ENCODE data around the gene EYA2.
"Not testable (repeated sequence)": the region's sequence is repeated elsewhere in the genome, so short reads cannot be mapped to it uniquely, and the experiment has no call there.

The EYA2 gene

DNA sequence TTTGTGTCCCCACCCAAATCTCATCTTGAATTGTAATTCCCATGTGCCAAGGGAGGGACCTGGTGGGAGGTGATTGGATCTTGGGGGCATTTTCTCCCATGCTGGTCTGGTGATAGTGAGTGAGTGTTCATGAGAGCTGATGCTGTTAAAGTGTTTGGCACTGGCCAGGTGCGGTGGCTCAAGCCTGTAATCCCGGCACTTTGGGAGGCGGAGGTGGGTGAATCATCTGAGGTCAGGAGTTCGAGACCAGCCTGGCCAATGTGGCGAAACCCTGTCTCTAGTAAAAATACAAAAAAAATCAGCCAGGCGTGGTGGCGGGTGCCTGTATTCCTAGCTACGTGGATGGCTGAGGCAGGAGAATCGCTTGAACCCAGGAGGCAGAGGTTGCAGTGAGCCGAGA, 37.8 kb downstream of the EYA2 start:
- DNase-seq, result not testable (repeated sequence)

DNA sequence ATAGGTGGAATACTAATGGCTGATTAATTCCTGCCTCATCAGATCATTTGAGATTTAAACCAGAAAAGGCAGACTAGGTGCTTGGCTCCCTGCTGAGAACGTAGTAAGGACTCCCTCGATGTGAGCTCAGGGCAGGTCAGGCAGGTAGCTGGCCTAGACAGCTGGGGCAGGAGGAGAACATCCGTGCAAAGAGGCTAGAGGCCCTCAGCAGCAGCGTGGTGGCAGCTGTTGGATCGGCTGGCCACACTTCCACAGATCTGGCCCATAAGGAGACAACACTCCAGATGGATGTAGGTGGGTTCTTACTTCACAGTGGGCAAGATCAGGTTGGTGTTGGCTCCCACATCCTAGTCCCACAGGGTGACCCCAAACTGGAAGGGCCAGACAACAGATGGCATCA, 38.5 kb downstream of the EYA2 start:
- DNase-seq, result no peak

DNA sequence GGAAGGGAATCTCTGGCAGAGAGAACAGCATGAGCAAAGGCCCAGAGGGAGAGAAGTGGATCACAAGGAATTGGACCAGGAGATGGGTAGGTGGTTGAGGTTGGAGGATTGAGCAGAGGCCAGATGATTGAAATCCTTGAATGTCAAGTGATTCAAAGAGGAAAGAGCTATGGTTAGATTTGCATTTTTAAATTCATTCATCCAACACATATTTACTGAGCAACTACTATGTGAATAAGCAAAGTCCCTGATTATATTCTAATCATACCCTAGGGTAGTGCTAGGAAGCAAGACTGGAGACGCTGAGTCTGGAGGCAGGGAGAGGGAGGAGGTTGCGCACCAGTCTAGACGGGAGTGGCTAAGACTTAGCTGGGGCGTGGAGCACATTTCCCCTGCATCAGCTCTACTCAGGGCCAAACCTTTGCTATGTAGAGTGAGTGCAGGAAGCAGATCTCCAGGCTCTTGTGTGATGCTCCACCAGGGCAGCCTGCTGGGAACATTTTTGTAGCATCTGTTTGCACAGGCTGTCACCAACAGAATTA, 40.2 kb downstream of the EYA2 start:
- no peak for DNase-seq

DNA sequence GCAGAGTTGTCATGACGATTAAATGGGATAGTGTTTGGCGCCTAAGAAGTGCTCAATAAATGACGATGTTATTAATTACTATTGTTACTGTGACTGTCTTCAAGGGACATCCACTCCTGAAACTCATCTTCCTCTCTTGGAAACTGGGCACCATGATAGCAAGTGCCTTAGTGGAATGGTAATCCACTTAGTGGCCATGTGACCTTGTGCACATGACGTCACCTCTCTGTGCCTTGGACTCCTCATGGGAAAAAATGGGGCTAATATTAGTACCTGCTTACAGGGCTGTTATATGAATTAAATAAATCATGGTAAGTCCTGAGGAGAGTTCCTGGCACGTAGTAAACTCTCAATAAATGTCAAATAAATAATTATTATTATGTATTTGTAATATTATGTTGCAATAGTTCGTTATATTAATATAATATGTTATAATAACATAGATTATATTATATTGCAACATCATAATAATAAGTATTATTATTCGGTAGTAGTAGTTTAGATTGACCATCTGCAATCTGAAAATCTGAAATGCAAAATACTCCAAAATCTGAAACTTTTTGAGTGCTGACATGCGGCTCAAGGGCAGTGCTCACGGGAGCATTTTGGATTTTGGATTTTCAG, 40.9 kb downstream of the EYA2 start:
- DNase-seq, result no peak

DNA sequence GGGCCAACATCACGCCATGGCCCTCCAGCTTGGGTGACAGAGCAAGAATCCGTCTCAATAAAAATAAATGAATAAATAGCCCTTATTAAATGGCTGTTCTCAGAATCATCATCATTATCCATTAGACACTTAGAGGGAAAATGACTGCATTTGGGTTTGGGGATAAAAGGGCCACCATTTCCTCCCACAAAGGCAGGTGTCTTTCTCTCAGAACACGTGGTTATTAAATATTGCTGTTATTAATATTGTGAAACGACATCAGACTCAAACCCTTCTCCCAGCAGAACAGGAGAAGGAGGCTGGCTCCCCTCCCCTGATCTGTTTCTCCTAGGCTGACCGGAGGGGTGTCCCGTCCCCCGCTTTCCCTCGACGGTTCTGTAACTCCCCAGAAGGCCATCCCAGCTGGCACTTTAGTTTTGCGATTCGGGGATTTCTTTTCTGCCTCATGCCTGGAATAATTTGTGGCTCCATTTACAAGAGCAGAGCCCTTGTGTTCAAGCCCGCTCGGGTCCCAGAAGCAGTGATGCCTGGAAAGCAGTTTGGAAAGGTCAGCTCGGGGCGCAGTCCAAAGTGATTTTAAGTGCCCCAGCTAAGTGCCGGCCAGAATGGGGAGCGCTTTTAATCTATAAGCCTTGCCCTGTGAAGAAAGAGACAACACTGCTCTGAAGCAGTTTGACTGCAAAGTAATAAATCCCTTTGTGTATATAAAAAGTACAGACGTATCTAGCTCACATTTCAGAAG, 41.9 kb downstream of the EYA2 start:
- DNase-seq, result no peak

DNA sequence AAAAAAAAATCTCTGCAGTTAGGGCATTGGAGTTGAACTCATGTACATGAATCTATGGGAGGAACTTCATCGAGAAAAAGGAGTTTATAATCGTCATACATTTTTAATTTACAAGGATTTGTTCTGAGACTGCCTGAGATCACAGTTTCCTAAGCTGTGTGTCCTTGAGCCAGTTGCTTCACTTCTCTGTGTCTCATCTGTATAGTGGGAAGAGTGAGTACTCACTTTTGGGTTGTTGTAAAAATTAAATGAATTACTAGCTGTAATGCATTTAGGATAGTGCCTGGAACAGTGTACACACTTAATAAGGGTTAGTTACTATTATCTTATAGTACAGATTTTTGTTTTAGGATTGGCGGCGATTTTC, 42.5 kb downstream of the EYA2 start:
- no peak for DNase-seq

DNA sequence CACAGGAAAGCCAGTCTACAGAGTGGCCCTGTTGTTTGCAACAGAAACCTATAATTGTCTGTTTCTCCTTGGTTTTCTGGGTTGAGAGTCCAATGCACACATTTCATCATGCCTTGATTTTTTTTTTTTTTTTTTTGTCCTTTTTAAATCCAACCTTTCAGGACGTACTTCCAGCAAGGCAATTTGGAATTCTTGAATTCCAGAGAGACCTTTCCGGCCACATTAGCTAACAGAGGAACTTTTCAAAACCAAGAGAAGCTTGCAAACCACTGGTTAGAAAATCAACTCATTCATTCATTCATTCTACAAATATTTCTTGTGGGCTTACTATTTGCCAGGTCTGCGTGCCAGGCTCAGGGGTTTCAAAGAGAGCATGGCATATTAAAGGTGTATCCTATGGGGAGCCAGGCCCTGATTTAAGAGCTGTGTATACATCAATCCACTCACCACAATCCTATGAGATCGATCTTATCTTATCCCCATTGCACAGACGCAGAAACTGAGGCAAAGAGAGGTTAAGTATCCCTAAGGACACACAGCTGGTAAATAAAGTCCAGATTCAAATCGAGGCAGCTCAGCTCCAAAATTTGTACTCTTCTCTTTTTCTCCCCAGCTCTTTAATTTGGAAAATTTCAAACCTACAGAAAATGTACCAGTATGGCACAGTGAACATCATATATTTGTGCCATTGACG, 43.0 kb downstream of the EYA2 start:
- DNase-seq, result no peak

DNA sequence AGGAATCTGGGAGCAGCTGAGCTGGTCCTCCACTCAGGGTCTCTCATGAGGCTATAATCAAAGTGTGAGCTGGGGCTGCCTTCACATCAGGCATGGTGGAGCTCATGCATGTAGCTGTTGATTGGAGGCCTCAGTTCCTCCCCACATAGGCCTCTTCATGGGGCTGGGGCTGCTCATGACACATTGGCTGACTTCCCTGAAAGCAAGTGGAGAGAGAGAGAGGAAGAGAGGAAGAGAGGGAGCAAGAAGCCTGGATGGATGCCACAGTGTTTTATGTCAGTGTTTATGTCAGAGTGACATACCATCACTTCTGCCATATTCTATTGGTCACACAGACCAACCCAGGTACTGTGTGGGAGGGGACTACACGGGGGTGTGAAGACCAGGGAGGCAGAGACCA, 43.8 kb downstream of the EYA2 start:
- peak; percentile 48 for DNase-seq

DNA sequence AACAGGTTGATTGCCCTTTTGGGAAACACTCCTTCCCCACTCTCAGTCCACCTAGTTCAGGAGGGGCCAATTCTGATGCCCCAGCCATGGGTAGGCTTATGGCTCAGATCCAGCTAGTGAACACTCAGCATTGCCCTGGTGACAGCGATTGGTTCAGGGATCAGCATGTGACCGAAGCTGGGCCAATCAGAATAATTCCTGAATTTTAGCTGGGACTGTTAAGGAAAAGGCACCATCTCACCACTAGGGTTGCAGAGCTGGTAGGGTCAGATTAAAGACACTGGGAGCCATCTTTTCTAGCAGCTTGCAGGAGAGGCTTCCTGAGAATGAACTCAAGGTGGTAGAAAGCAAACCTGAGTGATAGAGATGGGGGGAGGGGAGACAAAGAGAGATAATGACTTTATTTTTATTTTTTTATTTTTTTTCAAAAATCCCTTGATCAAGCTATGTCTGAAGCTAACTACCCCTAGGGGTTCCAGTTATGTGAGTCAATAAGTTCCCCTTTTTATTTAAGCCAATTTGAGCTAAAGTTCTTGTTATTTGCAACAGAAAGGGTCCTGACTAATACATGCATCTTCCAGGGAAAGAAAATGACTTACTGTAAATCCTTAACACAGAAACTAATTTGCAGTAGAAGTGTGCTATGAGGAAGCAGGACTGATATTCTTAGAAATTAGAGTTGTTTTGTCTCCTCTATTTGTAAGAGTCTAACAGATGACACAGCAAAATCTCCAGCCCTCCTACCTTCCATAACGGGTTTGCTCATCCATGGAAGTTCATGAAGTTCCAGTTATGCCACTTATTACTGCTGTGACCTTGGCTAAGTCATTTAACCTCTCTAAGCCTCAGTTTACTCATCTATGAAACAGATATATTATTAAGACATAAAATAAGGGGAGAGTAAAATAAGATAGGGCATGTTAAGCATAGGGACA, 44.7 kb downstream of the EYA2 start:
- no peak for DNase-seq

DNA sequence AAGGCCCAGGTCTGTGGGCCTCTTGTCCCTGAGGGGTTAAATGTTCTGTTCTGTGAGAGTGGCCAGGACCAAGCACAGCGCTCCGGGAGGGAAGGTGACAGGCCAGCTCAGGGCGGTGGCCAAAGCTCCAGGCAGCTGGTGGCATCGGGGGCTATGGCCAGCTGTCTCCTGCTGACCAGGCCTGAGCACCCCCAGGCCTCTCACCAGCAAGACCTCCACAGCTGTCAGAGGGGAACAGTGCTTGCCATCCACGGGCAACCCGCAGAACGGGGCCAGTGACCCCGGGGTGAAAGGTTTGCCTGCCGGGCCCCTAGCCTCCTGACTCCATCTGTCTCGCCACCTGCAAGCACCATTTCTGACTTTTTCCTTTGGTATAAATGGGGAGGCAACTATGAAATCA, 46.0 kb downstream of the EYA2 start:
- no peak for DNase-seq

DNA sequence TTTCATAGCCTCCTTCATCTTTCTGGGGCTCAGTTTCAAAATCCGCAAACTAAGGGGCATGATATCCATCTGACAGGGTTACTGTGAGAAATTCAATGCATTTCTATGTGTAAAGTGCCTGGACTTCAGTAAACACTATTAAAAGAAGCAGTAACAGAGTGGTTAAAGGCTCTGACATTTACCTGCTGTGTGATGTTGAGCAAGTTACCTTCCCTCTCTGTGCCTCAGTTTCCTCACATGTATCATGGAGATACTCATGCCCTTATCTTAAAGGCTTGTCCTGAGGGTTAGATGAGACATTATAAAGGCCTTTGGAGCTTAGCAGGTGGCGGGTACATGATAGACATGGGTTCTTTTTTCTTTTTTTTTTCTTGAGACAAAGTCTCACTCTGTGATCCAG, 46.8 kb downstream of the EYA2 start:
- no peak for DNase-seq

DNA sequence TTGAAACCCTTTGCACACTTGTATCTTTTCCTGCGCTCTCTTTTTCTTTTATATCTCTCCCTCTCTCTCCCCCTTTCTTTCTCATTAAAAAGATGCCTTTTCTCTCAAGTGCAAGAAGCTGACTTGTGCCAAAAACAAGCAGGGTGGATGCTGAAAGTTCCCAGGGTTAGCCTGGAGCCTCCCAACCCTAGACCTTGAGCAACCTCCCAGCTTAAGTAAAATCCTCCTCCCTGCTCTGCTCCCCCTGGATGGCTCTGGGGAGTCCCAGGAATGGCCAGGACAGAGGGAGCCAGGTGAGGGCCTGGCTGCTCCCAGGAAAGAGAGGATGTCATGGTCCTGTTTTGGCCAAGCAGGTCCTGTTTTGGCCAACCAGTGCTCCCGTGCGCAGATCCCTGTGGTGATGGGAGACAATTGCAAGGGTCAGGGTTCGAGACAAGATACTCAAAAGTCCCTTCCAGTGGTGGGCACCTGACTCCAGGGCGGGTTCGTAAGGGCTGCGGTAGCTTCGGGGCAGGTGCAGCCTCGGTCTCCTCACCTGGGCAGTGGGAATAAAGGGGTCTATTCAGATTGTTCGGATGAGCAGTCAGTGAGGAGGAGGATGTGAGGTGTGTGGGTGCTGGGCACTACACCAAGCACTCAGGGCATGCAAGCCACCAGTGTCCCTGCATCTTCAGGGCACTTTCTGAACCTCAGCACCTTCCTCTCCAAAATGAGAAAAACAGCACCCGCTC, 49.4 kb downstream of the EYA2 start:
- DNase-seq, result no peak

DNA sequence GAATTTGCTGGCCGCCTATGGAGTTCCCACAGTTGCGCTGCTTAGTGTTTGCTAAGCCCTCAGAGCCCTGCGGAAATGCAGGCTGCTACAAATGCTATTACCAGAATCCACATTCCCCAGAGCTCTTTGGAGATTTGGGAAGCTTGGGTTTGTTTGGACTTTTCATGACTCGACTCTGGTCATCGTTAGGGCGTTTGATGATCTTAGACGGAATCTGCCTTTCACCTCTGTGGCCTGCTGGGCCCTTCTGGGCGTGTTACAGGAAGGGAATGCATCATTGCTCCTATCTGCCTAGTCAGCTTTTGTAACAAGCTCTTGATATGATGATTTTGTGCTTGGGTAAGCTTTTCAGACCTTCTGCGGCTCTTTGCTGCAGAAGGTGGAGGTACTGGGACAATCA, 50.8 kb downstream of the EYA2 start:
- DNase-seq, result peak; percentile 67

DNA sequence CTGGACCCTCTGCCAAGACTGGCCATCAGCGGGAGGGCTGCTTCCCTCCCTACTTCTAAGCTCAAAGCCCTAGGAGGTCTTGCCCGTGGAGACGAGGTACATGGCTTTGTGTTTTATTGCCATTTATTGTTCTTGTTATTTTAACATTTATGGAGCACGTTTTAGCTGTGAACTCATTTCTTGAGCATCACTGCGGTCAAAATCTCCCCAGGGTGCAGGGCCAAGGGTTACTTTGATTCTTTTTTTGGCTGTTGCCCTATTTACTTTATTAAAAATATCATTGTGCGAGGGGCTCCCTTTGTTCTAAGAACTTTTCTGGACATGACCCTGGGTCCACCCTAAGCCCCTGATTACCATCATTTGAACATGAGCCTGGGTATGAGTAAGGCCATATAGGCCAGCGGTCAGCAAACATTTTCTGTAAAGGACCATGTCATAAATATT, 51.6 kb downstream of the EYA2 start:
- DNase-seq, result no peak

DNA sequence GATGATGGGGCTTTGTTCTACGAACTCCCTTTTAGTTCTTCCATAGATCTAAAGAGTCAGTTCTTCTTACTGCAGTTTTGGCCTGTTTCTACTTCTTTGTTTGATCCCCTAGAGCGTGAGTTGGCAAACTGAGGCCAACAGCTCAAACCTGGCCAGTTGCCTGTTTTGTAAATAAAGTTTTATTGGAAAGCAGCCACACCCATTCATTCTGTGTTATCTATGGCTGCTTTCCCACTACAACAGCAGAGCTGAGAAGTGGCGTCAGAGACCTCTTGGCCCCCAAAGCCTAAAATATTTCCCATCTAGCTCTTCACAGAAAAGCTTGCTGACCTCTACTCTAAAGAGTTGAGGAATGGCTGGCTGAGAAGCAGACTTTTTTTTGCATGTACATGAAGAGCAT, 52.2 kb downstream of the EYA2 start:
- no peak for DNase-seq

DNA sequence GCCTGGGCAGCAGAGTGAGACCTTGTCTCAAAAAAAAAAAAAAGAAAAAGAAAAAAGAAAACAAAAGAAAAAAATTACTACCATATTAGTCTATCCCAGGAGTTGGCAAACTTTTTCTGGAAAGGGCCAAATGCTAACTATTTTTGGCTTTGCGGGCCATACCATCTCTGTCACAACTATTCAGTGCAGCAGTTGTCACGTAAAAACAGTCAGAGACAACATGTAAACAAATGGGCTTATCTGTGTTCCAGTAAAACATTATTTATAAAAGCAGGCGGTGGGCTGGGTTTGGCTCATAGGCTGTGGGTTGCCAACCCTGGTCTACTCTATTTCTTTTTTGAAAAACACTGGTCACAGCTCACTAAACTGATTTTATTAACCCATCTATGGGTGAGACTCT, 53.4 kb downstream of the EYA2 start:
- no peak for DNase-seq

DNA sequence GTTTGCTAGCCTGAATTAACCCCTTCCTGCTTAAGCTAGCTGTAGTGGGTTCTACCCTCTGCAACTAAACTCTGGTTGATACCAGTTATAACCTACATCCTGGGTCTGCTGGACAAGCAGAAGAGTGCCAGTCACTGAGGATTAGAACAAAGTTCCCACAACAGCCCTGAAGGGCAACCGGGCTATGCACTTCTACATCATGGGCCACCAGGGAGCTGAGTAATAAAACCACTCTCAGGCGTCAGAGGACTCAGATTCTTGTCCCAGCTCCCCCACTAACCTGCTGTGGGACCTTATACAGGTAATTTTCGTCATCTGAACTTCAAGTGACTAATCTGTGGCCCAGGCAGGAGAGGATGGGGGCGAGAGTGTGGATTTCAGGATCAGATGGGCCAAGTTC, 56.8 kb downstream of the EYA2 start:
- no peak for DNase-seq

DNA sequence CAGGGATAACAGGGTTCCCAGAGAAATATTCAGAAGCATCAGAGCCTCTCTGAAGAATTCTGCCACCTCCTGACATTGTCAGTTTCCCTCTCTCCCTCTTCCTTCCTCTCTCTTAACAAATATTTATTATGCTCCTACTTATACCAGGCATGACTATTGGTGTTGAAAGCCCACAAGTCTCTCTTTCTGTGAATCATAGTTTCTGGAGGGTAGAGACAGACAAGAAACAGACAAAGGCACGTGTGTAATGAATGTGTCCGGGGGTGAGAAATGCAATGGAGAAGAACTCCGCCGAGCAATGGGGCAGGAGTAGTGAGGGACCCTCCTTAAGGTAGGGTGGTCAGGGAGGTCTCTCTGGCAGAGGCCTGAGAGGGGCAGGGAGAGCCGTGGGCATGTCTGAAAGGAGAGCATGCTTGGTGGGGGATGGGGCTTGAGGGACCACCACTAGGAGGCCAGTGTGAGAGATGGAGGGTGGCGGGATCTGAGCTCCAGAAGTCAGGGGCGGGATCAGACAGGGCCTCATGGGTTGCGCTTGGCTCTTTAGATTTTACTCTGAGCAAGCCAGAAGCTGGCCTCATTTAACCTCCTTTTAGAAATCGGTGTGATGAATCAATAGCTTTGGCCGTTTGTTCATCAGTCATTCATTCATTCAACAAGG, 57.3 kb downstream of the EYA2 start:
- no peak for DNase-seq

DNA sequence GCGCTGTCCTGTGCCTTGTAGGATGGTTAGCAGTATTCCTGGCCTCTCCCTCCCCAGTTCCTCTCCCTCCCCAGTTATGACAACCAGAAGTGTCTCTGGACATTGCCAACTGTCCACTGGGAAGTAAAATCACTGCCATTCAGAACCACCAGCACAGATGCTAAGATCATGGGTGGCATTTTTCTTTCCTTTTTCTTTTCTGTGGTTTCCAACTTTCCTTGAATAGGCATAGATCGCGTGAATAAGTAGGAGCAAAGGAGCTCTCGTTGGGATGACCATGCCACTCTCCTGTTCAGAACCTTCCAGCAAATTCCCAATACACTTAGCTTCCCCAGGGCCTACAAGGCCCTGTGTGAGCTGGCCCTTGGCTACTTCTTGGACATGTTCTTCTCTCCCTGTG, 59.0 kb downstream of the EYA2 start:
- no peak for DNase-seq

DNA sequence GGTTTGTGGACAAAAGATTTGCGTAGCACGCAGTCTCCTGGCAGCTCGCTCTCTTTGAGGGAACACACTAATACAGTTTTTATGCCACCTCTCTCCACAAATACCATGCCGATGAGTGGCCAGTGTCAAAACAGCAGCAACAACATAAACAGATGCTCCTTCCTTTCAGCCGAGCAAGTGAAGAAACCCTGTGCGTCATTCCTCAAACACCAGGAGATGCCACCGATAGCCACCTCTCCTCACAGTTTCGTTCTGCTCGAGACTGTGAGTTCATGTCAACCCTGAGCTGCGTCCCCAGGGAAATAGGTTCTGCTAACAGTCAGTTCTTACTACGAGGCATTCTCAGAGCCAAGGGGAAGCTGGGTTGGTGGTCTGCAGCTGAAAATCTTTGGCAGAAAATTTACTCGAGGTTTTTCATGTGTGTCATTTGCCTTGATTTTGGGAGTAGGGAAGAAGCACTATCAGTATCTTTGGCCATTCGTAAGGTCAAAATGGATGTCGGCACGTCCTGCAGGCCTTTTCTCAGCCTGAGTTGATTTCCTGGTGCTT, 59.9 kb downstream of the EYA2 start:
- DNase-seq, result peak; percentile 72

Data from eye (tissue), 1 donor.